HG03432 (cell line): ENCODE measurements around the gene MYO18B.

ENCODE experiments used
- ATAC-seq: cut with Tn5 transposase; IDR thresholded peaks from one replicate; pipeline ENCODE4 v1.9.1; 2021; ENCODE audit warnings: mild to moderate bottlenecking, moderate library complexity; ENCODE audit not compliant: unreplicated experiment

Gene MYO18B

GRCh38 chr22:25896098-25896497 is 154.1 kb downstream of the MYO18B start:
- no peak for ATAC-seq

- ATAC-seq: no peak
These were observed 154.6 kb downstream of the MYO18B start for GRCh38 chr22:25896592-25896991.

GRCh38 chr22:25898707-25899365 is 156.8 kb downstream of the MYO18B start:
- ATAC-seq: no peak

- no peak for ATAC-seq
These were observed 157.6 kb downstream of the MYO18B start for GRCh38 chr22:25899566-25899965.

- ATAC-seq: no peak
These were observed 158.4 kb downstream of the MYO18B start for GRCh38 chr22:25900390-25900789.

GRCh38 chr22:25900880-25901279 is 158.9 kb downstream of the MYO18B start:
- no peak for ATAC-seq

- ATAC-seq: no peak
These were observed 160.4 kb downstream of the MYO18B start for GRCh38 chr22:25902402-25902801.

GRCh38 chr22:25903294-25903693 is 161.3 kb downstream of the MYO18B start:
- no peak for ATAC-seq

GRCh38 chr22:25908212-25908611 is 166.2 kb downstream of the MYO18B start:
- no peak for ATAC-seq

- no peak for ATAC-seq
These were observed 166.8 kb downstream of the MYO18B start for GRCh38 chr22:25908755-25909154.

GRCh38 chr22:25909614-25910387 is 167.8 kb downstream of the MYO18B start:
- no peak for ATAC-seq

GRCh38 chr22:25911243-25911972 is 169.4 kb downstream of the MYO18B start:
- ATAC-seq: no peak

GRCh38 chr22:25919452-25919851 is 177.5 kb downstream of the MYO18B start:
- no peak for ATAC-seq

GRCh38 chr22:25922141-25922540 is 180.2 kb downstream of the MYO18B start:
- ATAC-seq: no peak

- ATAC-seq: no peak
These were observed 181.9 kb downstream of the MYO18B start for GRCh38 chr22:25923914-25924313.

GRCh38 chr22:25928038-25928437 is 186.1 kb downstream of the MYO18B start:
- ATAC-seq: no peak

- ATAC-seq: no peak
These were observed 187.4 kb downstream of the MYO18B start for GRCh38 chr22:25929321-25929878.

GRCh38 chr22:25930083-25930482 is 188.1 kb downstream of the MYO18B start:
- no peak for ATAC-seq

- no peak for ATAC-seq
These were observed 188.9 kb downstream of the MYO18B start for GRCh38 chr22:25930788-25931310.

- no peak for ATAC-seq
These were observed 191.3 kb downstream of the MYO18B start for GRCh38 chr22:25933158-25933788.
